Stimulated activated CD4-positive, alpha-beta T cell treated with anti-CD3 and anti-CD28 coated beads, Interleukin-1b, Interleukin-23, amount 100 ng/mL, for 48 hours (primary cell): ENCODE data around the gene RAE1.

Experiments
- DNase-seq: peaks from one replicate; pipeline ENCODE4 v3.0.0-alpha.2; 2020

RAE1 gene

GRCh38 chr20:57389695-57390603, 38.9 kb downstream of the RAE1 start:
- DNase-seq, result peak; percentile 72

- DNase-seq, result peak; percentile 85
Observed at GRCh38 chr20:57390604-57391438, 39.8 kb downstream of the RAE1 start, which contains the start of gene RBM38. TSS of gene RBM38 (plus strand) at chr20:57391396. CDS start at chr20:57391582, 186 bp downstream.

- DNase-seq, result no peak
Observed at GRCh38 chr20:57391439-57392301, 40.6 kb downstream of the RAE1 start.

- peak; percentile 81 for DNase-seq
Observed at GRCh38 chr20:57392512-57393271, 41.6 kb downstream of the RAE1 start.

- no peak for DNase-seq
Observed at GRCh38 chr20:57393321-57394120, 42.5 kb downstream of the RAE1 start.

GRCh38 chr20:57394121-57395082, 43.3 kb downstream of the RAE1 start:
- no peak for DNase-seq

GRCh38 chr20:57395111-57395966, 44.3 kb downstream of the RAE1 start:
- no peak for DNase-seq

- DNase-seq, result no peak
Observed at GRCh38 chr20:57396212-57396983, 45.3 kb downstream of the RAE1 start.

GRCh38 chr20:57396984-57397692, 46.1 kb downstream of the RAE1 start:
- DNase-seq, result peak; percentile 48

- DNase-seq, result peak; percentile 49
Observed at GRCh38 chr20:57397693-57398108, 46.6 kb downstream of the RAE1 start.

GRCh38 chr20:57398231-57398821, 47.3 kb downstream of the RAE1 start:
- peak; percentile 83 for DNase-seq

- DNase-seq, result no peak
Observed at GRCh38 chr20:57398901-57399535, 48.0 kb downstream of the RAE1 start.

GRCh38 chr20:57399587-57400155, 48.6 kb downstream of the RAE1 start:
- DNase-seq, result peak; percentile 59

- DNase-seq, result no peak
Observed at GRCh38 chr20:57400231-57400701, 49.2 kb downstream of the RAE1 start.

- no peak for DNase-seq
Observed at GRCh38 chr20:57400821-57401564, 49.9 kb downstream of the RAE1 start.
